Stimulated activated CD8-positive, alpha-beta memory T cell treated with anti-CD3 and anti-CD28 coated beads, Interleukin-12 subunit alpha, Interleukin-12 subunit beta, amount 100 ng/mL, for 24 hours (primary cell): ENCODE results near the gene GAN.

Experiments
- DNase-seq: peaks from one replicate; pipeline ENCODE4 v3.0.0-alpha.2; 2020; ENCODE audit errors: extremely low read depth

Gene GAN

DNA sequence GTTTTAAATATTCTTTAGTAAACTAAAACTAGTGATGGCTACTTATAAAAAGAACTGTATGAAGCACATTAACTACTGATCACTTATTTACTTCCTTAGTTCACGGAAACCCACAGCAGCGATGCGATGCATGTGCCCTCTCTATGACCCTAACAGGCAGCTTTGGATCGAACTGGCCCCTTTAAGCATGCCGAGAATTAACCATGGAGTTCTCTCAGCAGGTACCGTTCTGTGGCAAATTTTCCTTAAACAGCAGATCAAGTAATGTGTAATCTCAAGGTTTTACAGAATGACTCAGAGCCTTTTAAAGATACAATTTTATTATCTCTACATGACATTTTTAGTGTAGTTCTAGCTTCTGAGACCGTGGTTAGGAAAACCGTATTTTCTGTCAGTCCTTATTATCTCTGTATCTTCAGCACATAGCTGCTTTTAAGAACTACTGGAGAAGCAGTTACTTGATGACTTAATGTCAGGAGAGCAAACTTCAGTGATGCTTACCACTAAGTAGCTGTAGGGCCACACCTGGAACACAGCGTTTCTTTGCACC, 43.0 kb downstream of the GAN start:
- no peak for DNase-seq

DNA sequence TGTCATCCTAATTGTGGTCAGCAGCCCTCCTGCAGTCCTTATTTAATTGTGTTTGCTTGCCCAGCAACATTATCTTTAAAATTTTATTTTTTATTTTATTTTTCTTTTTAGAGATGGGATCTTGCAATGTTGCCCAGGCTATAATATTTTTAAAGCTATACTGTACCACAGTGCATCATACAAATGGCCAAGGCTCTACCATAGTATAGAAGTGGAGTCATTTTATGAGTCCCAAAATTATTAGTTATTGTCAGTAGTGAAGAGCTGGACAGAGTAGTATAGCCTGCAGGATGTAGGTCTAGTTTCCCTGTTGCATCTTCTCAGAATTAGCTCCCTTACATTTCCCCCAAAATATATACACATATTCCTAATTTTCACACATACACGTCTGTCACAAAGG, 44.1 kb downstream of the GAN start:
- DNase-seq, result no peak

DNA sequence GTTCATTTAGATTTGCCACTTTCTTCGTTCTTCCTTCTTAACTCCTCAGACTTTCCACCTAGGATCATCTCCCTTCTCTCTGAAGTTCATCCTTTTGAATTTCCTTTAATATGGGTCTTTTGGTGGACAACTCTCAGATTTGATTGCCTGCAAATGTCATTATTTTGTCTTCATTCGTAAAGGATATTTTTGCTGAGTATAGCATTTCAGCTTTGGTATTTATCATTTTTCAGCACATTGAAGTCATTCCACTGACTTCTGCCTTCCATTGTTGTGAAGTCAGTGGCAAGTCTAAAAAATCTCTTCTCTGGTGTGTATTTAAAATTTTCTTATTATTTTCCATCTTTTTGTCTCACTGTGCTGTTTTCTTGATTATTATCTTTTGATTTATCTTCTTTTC, 45.4 kb downstream of the GAN start:
- DNase-seq, result no peak

DNA sequence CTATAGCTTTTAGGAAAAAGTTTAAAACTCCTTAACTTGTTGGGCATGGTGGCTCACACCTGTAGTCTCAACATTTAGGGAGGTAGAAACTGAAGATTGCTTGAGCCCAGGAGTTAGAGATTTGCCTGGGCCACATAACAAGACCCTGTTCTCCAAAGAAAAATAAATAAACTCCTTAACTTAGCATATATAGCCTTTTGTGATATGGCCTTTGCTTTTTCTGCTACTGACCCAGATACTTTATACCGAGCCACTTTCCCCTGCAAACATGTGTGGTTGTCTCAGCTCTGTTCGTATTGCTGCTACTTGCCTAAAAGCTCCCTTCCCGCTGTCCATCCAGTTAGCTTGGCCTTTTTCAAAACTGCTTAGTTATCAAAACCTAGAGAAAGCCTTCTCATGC, 51.0 kb downstream of the GAN start:
- no peak for DNase-seq

- no peak for DNase-seq
Measured at GRCh38 chr16:81366316-81366932, 51.7 kb downstream of the GAN start.

- no peak for DNase-seq
Measured at GRCh38 chr16:81367821-81368220, 53.1 kb downstream of the GAN start.

DNA sequence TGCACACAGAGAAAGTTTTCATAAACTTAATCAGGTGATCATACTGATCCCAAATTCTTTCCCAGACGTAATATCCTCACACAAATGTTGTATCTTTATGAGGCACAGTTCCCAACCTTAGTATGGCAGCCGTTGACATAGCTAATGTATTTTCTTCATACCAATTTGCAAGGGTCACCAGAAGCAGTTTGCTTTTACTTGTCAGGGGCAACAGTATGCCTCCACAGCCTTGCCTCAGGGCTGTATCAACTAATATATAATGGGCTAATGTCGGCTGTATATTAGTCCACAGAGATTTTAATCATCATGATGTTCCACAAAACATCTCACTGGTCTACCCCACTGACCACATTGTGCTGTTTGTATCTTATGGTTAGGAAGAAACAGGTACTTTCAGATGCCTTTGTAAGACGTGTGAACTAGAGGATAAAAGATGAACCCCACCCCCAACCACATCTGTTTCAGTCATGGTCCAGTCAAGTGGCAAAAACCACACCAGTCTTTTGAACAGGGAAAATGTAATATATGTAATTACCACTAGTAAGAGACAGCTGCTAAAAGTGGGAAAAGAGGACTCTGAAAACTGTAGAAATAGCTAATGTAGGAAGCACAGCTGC, 55.2 kb downstream of the GAN start:
- DNase-seq, result no peak

- no peak for DNase-seq
Measured at GRCh38 chr16:81371106-81371505, 56.3 kb downstream of the GAN start.

GRCh38 chr16:81374550-81374949, 59.8 kb downstream of the GAN start:
- DNase-seq, result no peak

DNA sequence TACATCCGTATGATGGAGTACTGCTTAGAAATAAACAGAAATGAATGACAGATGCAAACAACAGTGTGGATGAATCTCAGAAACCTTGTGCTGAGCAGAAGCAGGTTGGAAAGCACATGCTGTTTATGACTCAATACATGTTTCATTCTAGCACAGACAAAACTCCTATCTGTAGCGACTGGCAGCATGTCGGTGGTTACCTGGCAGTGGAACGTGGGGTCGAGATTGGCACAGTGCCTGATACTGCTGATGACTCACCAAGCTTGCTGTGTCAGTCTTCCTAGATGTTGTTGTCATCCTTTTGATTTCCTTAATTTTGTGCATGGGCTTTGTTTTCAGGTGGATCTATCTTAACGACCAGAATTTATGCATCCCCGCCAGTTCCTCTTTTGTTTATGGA, 62.1 kb downstream of the GAN start:
- no peak for DNase-seq

GRCh38 chr16:81378049-81378448, 63.3 kb downstream of the GAN start:
- DNase-seq, result no peak

GRCh38 chr16:81380932-81381331, 66.2 kb downstream of the GAN start:
- DNase-seq, result no peak

GRCh38 chr16:81384006-81384405, 69.2 kb downstream of the GAN start:
- no peak for DNase-seq

DNA sequence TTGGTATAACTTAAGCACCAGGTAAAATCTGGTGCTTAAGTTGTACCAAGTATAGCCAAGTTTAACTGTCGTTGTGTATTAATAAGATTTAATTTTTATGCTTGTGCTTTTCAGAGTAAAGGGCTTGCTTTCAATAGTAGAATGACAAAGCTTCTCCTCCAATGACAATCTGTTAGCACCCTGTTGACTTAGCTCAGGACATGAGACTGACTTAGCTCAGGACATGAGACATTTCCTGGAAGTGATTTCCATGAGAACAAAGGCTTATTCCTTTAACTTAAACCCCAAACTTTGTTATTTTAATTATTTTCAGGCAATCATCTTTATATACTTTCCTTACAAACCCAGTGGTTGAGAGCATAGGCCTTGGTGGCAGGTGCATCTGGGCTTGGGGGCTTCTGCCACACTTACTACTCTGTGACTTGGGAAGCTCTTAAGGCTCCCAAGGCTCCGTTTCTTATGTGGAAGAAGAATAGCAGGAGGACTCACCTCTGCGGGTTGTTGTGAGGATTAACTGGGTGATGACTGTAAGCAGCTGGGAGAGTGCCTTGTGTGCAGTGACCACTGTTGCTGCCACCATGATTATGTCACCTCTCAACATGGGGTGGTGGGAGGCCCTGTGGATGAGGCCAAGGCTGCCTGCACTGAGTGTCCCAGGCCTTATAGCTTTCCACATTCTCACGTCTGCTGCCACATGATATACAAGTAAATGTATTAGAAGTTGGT, 70.4 kb downstream of the GAN start:
- DNase-seq, result no peak

GRCh38 chr16:81388357-81388756, 73.6 kb downstream of the GAN start:
- no peak for DNase-seq

DNA sequence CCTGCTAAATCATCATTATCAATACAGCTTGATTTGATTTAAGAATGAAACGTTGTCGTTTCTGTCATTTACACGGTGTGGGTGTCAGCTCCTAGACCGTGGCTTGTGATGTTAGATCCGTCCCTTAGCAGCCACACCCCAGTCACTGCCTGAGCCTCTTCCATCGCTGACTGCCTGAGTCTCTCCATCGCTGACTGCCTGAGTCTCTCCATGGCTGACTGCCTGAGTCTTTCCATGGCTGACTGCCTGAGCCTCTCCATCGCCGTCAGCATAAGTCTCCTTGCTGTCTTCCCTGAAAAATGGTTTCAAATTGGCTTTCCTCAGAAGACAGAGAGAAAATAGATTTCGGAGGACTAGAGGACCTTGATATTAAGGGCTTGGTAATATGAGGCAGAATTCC, 76.1 kb downstream of the GAN start:
- DNase-seq, result no peak

DNA sequence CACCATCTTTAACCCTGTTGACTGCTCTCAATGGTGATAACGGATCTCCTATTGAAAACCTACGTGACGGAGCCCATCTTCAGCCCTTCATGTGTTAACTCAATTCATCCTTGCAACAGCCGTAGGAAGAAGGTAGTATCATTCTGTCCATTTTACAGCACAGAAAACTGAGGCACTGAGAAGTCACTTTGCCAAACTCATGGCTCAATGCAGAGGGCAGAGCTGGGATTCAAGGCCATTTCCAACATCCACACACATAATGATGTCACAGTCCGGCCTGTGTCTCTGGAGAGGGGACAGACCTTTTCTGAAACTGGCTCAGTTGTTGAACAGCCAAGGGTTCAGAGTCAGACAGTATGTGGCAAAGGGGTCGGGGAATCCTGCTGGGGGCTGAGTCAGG, 77.2 kb downstream of the GAN start:
- DNase-seq, result no peak

DNA sequence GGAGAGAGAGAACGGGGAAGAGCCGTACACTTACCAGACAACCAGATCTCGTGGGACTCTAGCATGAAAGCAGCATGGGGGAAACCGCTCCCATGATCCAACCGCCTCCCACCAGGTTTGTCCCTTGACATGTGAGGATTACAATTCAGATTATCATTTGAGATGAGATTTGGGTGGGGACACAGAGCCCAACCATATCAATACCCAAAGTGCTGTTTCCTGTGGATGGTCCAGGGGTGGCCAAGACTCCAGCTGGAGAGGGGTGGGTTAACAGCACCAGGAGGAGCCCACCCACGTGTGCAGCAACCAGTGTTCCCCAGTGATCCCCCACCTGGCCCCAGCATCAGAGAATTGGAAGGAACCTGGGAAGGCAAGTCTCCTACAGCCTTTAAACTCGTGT, 79.7 kb downstream of the GAN start:
- DNase-seq, result no peak

GRCh38 chr16:81394966-81395655, 80.3 kb downstream of the GAN start:
- no peak for DNase-seq

DNA sequence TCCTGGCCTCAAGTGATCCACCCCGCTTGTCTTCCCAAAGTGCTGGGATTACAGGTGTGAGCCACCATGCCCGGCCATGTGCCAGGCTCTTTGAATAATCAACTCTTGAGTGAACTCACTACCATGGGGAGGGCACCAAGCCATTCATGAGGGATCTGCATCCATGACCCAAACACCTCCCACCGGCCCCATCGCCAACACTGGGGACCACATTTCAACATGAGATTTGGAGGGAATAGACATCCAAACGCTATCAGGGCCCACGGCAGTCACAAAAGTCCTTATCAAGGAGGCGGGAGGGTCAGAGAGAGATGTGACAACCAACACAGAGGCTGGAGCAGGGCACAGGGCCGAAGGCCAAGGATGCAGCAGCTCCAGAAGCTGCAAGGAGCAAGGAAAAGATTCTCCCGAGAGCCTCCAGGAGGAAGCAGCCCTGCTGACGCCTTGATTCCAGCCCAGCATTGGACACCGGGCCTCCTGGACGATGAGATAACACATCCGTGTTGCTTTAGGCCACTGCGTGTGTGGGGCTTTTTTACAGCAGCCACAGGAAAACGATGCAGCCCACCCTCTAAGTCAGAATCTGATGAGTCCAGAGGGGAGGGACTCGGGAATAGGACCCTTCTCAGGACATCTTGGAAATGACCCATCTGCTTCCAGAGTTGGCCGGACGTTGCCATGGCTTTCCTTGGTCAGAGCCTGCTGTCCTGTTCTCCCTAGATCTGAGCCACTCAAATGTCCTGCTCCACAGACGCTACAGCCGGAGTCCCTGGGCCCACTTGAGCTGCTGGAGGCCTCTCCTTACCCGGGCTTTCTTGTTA, 82.5 kb downstream of the GAN start:
- no peak for DNase-seq

- DNase-seq, result no peak
Measured at GRCh38 chr16:81397879-81398520, 83.2 kb downstream of the GAN start.
